WI38 (cell line): ENCODE results near the gene MACO1.

ENCODE experiments used
- H3K4me3 ChIP-seq: 2 replicates; pipeline ENCODE4 v1.5.1; 2011; ENCODE audit warnings: low read depth, mild to moderate bottlenecking, control low read depth, low read length
- CTCF ChIP-seq: IDR thresholded peaks from 2 replicates; pipeline ENCODE4 v1.5.1; 2012; ENCODE audit warnings: low read depth, mild to moderate bottlenecking, control low read depth, low read length

Gene MACO1

DNA sequence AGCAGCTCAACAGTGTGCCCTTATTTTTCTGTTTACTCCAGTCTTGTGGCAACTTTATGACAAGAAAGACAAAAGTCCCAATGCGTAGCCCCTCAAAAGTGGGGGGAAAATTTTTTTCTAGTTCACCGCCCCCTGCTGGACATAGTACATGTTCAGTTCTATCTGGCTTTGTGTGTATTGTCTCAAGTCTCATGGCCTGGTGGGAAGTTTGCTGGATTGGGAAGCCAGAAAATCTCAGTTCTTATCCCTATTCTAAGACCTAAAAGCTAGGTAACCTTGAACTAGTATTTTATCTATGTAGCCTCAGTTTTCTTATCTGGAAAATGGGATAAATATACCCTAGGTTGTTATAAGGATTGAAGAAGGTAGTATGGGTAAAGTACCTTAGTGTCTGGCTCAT, 56.9 kb downstream of the MACO1 start:
- TF ChIP-seq CTCF: peak; percentile 11; the same call in 1 of the 2 replicates
- no peak overlapping the region for H3K4me3 ChIP-seq

- H3K4me3 ChIP-seq: no peak overlapping the region
- TF ChIP-seq CTCF: no peak
Measured at GRCh38 chr1:25492323-25492722, 61.6 kb downstream of the MACO1 start.

GRCh38 chr1:25494952-25495351, 64.3 kb downstream of the MACO1 start:
- H3K4me3 ChIP-seq: no peak overlapping the region
- TF ChIP-seq CTCF: no peak

DNA sequence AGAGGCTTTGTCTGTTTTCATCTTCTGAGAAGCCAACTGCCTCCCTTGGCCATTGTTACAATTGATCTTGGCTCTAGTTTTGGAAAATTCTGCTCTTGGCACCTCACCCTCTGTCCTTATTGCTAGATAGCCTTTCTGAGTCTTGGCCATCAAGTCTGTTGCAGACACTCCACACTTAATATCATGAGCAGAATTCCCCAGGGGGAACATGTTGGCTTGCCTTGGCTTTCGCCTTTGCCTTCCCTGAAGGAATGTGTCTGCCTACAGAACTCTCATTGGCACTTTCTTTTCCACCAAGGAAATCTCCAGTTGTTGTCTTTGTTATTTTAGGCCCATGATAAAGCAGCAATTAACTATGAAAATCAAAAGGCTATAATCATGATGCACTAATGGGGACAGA, 70.0 kb downstream of the MACO1 start:
- no peak for TF ChIP-seq CTCF
- no peak overlapping the region for H3K4me3 ChIP-seq

DNA sequence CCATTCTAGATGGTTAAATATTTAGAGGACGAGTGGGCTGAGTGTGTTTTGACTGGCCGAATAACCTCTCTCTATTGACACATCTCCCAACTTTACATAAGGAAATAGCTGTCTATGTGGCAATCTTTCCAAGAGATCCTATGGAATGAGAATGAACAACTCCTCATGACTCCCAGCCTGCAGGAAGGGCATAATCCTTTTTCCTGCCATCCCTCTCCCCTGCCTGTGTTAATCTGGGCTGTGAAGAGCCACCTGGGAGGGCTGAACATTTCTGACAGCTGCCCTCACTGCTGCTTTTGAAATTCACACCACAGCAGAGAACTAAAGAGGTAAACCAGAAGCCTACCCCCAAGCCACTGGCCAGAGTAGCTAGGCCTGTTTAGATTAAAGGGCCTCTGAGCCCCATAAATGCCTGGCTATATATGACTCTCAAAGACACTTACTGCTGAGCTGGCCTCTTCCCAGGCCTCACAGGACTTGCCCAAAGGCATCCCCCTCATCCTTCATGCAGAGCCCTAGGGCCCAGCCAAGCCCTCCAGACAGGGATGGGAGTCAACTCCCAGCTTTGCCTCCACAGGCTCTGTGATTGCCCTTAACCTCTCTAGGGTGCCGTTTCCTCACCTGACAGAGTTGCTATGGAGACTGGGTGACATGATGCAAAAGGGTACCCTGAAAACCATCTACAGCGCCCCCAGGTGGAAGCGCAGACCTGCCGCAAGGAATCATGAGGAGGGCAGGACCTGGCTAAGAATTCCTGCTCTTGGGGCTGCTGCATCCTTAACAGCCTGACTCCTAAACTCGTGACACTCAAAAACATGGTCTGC, 70.8 kb downstream of the MACO1 start:
- no peak for TF ChIP-seq CTCF
- H3K4me3 ChIP-seq: no peak overlapping the region

DNA sequence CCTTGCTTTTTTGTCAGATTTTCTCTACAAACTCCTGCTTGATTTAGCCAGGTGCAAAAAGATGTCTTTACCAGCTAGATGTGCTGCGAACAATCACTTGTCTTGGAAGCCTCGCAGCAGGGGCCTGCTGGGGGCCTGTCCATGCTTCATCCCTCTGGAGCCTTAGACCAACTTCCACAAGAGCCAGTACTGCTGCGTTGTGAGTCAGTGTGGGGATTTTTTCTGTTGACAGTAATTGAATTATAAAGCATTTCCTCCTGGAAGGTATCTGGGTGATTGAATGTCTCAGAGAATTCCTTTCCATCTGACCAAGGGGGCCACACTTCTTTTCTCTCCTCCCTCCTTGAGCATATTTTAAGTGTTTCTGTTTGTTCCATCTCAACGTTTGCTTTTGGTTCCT, 72.3 kb downstream of the MACO1 start:
- no peak for TF ChIP-seq CTCF
- H3K4me3 ChIP-seq: no peak overlapping the region

- no peak overlapping the region for H3K4me3 ChIP-seq
- peak; percentile 34 for TF ChIP-seq CTCF
Measured at GRCh38 chr1:25503551-25504426, 73.1 kb downstream of the MACO1 start.
